Measurements from ENCODE around the gene TRPV4. TPM values are rescaled to one million over a fixed set of nuclear protein-coding genes. Genes with fewer than 3 reads are reported as not detected.

The TRPV4 gene
- polyA plus RNA-seq, 1 experiment: 5.2 TPM

GRCh38 chr12:109762071-109762672 lies 71.0 kb downstream of the TRPV4 start:
- ChIA-PET CTCF (no interaction called here), POLR2A (no interaction called here)
- DNase-seq (ENCODE audit: low read depth, low spot score): no peak
- TF ChIP-seq, protein P1, sequence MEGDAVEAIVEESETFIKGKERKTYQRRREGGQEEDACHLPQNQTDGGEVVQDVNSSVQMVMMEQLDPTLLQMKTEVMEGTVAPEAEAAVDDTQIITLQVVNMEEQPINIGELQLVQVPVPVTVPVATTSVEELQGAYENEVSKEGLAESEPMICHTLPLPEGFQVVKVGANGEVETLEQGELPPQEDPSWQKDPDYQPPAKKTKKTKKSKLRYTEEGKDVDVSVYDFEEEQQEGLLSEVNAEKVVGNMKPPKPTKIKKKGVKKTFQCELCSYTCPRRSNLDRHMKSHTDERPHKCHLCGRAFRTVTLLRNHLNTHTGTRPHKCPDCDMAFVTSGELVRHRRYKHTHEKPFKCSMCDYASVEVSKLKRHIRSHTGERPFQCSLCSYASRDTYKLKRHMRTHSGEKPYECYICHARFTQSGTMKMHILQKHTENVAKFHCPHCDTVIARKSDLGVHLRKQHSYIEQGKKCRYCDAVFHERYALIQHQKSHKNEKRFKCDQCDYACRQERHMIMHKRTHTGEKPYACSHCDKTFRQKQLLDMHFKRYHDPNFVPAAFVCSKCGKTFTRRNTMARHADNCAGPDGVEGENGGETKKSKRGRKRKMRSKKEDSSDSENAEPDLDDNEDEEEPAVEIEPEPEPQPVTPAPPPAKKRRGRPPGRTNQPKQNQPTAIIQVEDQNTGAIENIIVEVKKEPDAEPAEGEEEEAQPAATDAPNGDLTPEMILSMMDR (IDR thresholded peaks at IDR 0.05; ENCODE audit: low read depth, low read length): no peak
- Histone ChIP-seq H3K27ac (ENCODE audit: low read depth, low read length) (no peak overlapping the region), H3K27me3 (ENCODE audit: control insufficient read depth, insufficient read depth, low read length) (peaks cover 13% of the 10 kb centered on the region), H3K9me3 (ENCODE audit: control insufficient read depth, insufficient read depth, low read length) (peaks cover 12% of the 10 kb centered on the region), H3K4me3 (ENCODE audit: low read depth, low read length) (no peak overlapping the region)

DNA sequence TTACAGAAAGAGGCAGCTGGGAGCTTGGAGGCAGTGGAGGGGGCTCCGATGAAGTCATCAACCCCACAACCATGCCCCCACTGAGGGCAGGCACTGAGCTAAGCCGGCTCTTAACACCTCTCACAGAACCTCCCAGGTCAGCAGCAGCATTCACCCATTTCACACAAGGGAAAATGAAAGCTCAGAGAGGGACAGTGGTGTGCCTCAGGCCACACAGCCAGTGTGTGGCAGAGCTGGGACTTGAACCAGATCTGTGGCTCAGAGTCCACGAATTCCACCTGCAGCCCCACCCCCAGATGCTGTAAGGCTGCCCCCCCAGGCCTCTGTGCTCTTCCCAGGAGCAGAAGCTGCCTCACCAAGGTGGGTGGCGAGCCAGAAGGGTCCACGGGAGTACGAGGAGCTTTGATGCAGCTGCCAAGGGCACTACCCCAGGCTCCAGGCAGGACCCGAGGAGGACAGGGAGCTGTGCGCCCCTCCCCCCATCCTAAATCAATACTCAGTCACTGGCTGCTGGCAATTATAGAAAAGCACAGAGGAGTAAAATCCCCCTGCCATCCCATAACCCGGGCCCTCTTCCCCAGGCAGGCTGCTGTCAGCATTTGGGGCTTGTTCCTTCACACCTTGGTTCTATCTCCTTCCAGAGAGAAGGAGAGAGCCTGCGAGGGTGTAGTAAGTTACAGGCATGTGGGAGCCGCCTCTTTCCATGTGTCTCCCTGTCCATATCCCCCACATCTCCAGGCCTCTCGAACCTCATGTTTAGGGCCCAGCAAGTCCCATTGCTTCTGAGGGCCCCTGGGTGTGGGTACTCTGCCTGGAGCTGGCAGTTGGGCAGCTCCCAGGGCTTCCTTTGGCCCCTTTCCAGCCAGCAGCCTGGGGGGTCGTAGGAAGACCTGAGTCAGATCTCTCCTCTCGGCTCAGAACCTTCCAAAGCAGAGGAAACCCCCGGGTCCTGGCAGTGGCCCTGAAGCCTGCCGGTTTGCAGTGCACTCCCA lies 72.0 kb downstream of the TRPV4 start:
- no peak overlapping the region for H3K4me3 ChIP-seq (ENCODE audit: low read depth, low read length)
- no peak overlapping the region for H3K27ac ChIP-seq (ENCODE audit: low read depth, low read length)
- H3K27me3 ChIP-seq (ENCODE audit: control insufficient read depth, insufficient read depth, low read length): peaks cover 13% of the 10 kb centered on the region
- TF ChIP-seq, protein P1 (IDR thresholded peaks at IDR 0.05; ENCODE audit: low read depth, low read length): no peak
- H3K9me3 ChIP-seq (ENCODE audit: control insufficient read depth, insufficient read depth, low read length): peaks cover 12% of the 10 kb centered on the region
- no peak for DNase-seq (ENCODE audit: low read depth, low spot score)
- POLR2A ChIA-PET: no interaction called here
- CTCF ChIA-PET: interaction anchor here (1.1 kb wide), 1 partner anchor 164 kb away, joined by 4 read pairs; no protein-coding TSS in a partner anchor

GRCh38 chr12:109760031-109760929 lies 72.9 kb downstream of the TRPV4 start:
- ChIA-PET CTCF (interaction anchor here (1.1 kb wide), 1 partner anchor 164 kb away, joined by 4 read pairs; no protein-coding TSS in a partner anchor), POLR2A (no interaction called here)
- no peak for DNase-seq (ENCODE audit: low read depth, low spot score)
- H3K27ac ChIP-seq (ENCODE audit: low read depth, low read length): no peak overlapping the region
- H3K4me3 ChIP-seq (ENCODE audit: low read depth, low read length): no peak overlapping the region
- peaks cover 15% of the 10 kb centered on the region for H3K27me3 ChIP-seq (ENCODE audit: control insufficient read depth, insufficient read depth, low read length)
- TF ChIP-seq, protein P1 (IDR thresholded peaks at IDR 0.05; ENCODE audit: low read depth, low read length): no peak
- H3K9me3 ChIP-seq (ENCODE audit: control insufficient read depth, insufficient read depth, low read length): peaks cover 12% of the 10 kb centered on the region

DNA sequence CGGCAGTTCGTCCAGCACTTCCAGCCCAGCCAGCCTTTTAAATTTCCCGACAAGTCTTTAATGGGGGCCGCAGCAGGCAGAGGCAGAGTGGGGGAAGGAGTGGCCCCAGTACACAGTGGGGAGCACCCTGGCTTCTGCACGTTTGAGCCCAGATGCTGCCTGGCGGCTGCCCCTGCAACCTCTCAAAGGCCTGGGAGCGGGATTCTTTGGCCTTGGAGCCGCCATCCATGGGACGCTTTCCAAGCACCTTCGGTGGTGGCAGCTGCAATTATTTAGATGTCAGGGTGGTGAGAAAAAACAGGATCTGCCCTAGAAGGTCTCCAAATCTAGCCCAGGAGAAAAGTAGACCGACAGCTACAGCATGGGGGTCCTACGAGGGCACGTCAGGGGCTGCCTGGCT lies 73.6 kb downstream of the TRPV4 start:
- no peak overlapping the region for H3K27ac ChIP-seq (ENCODE audit: low read depth, low read length)
- TF ChIP-seq, protein P1 (IDR thresholded peaks at IDR 0.05; ENCODE audit: low read depth, low read length): no peak
- peaks cover 10% of the 10 kb centered on the region for H3K27me3 ChIP-seq (ENCODE audit: control insufficient read depth, insufficient read depth, low read length)
- CTCF ChIA-PET: no interaction called here
- POLR2A ChIA-PET: no interaction called here
- no peak for DNase-seq (ENCODE audit: low read depth, low spot score)
- peaks cover 12% of the 10 kb centered on the region for H3K9me3 ChIP-seq (ENCODE audit: control insufficient read depth, insufficient read depth, low read length)
- H3K4me3 ChIP-seq (ENCODE audit: low read depth, low read length): no peak overlapping the region

All from AG04450 (cell line).